GM06990 (cell line): ENCODE data around the gene SAP25.

ENCODE experiments used
- DNase-seq: peaks from one replicate; pipeline ENCODE4 v3.0.0-alpha.2; 2011; ENCODE audit not compliant: insufficient read length; ENCODE audit errors: extremely low read depth
- H3K27me3 ChIP-seq: replicated peaks from 2 replicates; pipeline ENCODE4 v1.6.0; 2011; ENCODE audit warnings: low read length; ENCODE audit not compliant: control insufficient read depth, insufficient read depth
- H3K36me3 ChIP-seq: 2 replicates; pipeline ENCODE4 v1.5.1; 2011; ENCODE audit warnings: low read length; ENCODE audit not compliant: control insufficient read depth, insufficient read depth
- H3K4me3 ChIP-seq: replicated peaks from 2 replicates; pipeline ENCODE4 v1.5.1; 2011; ENCODE audit warnings: low read depth, mild to moderate bottlenecking, control low read depth, low read length
- CTCF ChIP-seq: IDR thresholded peaks from 2 replicates; pipeline ENCODE4 v1.5.1; 2011; ENCODE audit warnings: low read length, control low read depth, mild to moderate bottlenecking, inconsistent platforms; ENCODE audit not compliant: insufficient read depth, poor library complexity, severe bottlenecking

Gene SAP25

GRCh38 chr7:100573691-100574361 is at the start of gene SAP25:
SAP25 (minus strand) TSS chr7:100573900; CDS start chr7:100573742, 158 bp downstream.
- Histone ChIP-seq H3K4me3 (no peak within 1 kb of the TSS), H3K36me3 (peaks cover 29% of the 10 kb centered on the region), H3K27me3 (no peaks in the 10 kb centered on the region)
- no peak for TF ChIP-seq CTCF
- no peak for DNase-seq

GRCh38 chr7:100621554-100621953 is 47.9 kb upstream of the SAP25 start:
- DNase-seq, result no peak
- H3K4me3 ChIP-seq, result no peak overlapping the region
- H3K27me3 ChIP-seq, result no peaks in the 10 kb centered on the region
- no peak for TF ChIP-seq CTCF
- H3K36me3 ChIP-seq, result no peaks in the 10 kb centered on the region

- no peak for TF ChIP-seq CTCF
- Histone ChIP-seq H3K4me3 (no peak overlapping the region), H3K27me3 (no peaks in the 10 kb centered on the region), H3K36me3 (no peaks in the 10 kb centered on the region)
- no peak for DNase-seq
Measured at GRCh38 chr7:100620804-100621203, 47.1 kb upstream of the SAP25 start.

GRCh38 chr7:100620239-100620638 is 46.5 kb upstream of the SAP25 start:
- H3K36me3 ChIP-seq, result no peaks in the 10 kb centered on the region
- no peaks in the 10 kb centered on the region for H3K27me3 ChIP-seq
- no peak overlapping the region for H3K4me3 ChIP-seq
- DNase-seq, result no peak
- no peak for TF ChIP-seq CTCF

GRCh38 chr7:100614308-100614861 is 40.7 kb upstream of the SAP25 start:
- Histone ChIP-seq H3K4me3 (no peak overlapping the region), H3K36me3 (no peaks in the 10 kb centered on the region), H3K27me3 (no peaks in the 10 kb centered on the region)
- no peak for TF ChIP-seq CTCF
- DNase-seq, result no peak
